Measurements from ENCODE around the gene FBXL7. TPM values are rescaled to one million over a fixed set of nuclear protein-coding genes. Genes with fewer than 3 reads are reported as not detected.

Gene FBXL7
- total and polyA plus RNA-seq, 2 of the 8 experiments (the other 6 are each of a cell fraction or from before 2014, with no cell fraction given): 17.7 to 17.8 TPM

DNA sequence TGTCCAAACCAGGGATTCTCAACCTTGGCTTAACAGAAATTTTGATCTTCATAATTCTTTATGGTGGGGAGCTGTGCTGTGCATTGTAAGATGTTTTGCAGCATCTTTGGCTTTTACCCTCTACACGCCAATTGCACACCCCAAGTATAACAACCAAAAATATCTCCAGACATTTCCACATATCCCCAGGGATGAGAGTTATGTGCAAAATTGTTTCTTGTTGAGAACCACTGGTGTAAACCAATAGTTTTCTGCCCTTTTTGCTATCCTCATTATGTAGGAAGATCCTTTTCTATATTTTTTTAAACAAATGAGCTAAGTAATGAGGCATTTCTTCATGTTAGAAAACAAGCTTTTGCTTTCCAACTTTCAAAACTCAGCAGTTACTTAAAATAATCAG is 189.9 kb downstream of the FBXL7 start:
- no peak for FAIRE-seq

More for the DNA sequence above, 189.9 kb downstream of the FBXL7 start:
- Histone ChIP-seq H2AK5ac (ENCODE audit: low read depth, low read length) (no peak overlapping the region), H3K4me3 (ENCODE audit: extremely low read depth in 1 of 4, insufficient read depth in 2 of 4, low read depth in 3 of 4, low read length in 4 of 4) (no peak overlapping the region), H3K4ac (replicated peaks; ENCODE audit: insufficient read length, low read depth, low read length) (no peak overlapping the region), H2BK120ac (replicated peaks; ENCODE audit: low read depth, low read length) (no peak overlapping the region), H2BK15ac (ENCODE audit: low read length) (no peak overlapping the region), H3K4me1 (replicated peaks in 1 of 4; ENCODE audit: control insufficient read depth in 3 of 4, insufficient read depth in 4 of 4, low read length in 3 of 4) (peaks cover 0 to 12% (median 6%) of the 10 kb centered on the region in 4 experiments), H2BK5ac (ENCODE audit: low read depth, low read length) (no peak overlapping the region), H3K14ac (ENCODE audit: insufficient read length) (no peak overlapping the region), H3K4me2 (ENCODE audit: insufficient read depth in 1 of 2, low read depth in 2 of 2, low read length in 2 of 2) (no peak overlapping the region), H3K36me3 (ENCODE audit: control insufficient read depth in 2 of 4, insufficient read depth in 4 of 4, low read length in 3 of 4) (no peaks in the 10 kb centered on the region), H3K27me3 (replicated peaks in 1 of 4; ENCODE audit: control insufficient read depth in 3 of 4, extremely low read depth in 1 of 4, insufficient read depth in 3 of 4, low read length in 3 of 4) (no peaks in the 10 kb centered on the region), H3K27ac (ENCODE audit: low read depth, low read length) (no peak overlapping the region), H3K23me2 (ENCODE audit: low read depth, low read length) (no peaks in the 10 kb centered on the region), H3K79me2 (ENCODE audit: control insufficient read depth in 1 of 2, insufficient read depth in 2 of 2, low read length in 2 of 2) (peaks cover 0 to 17% of the 10 kb centered on the region in 2 experiments; a peak in 3 of 4 replicates), H2BK20ac (ENCODE audit: low read length) (no peak overlapping the region), H4K20me1 (replicated peaks in 1 of 2; ENCODE audit: control insufficient read depth in 1 of 2, insufficient read depth in 2 of 2, low read length in 2 of 2) (no peaks in the 10 kb centered on the region), H2BK12ac (ENCODE audit: low read depth, low read length) (no peak overlapping the region), H3K9ac (replicated peaks in 1 of 4; ENCODE audit: extremely low read depth in 1 of 4, low read depth in 3 of 4, low read length in 3 of 4) (no peak overlapping the region), H3K79me1 (ENCODE audit: low read depth, low read length) (no peaks in the 10 kb centered on the region; the same call in none of the 2 replicates), H4K5ac (ENCODE audit: insufficient read length, low read depth, low read length) (no peak overlapping the region), H4K8ac (ENCODE audit: extremely low read depth, insufficient read depth, low read length) (no peak overlapping the region), H4K91ac (replicated peaks; ENCODE audit: insufficient read length, low read length) (no peak overlapping the region), H3K56ac (replicated peaks; ENCODE audit: insufficient read length, low read depth, low read length) (no peak overlapping the region), H2AFZ (ENCODE audit: low read length) (no peak overlapping the region), H3K9me3 (ENCODE audit: insufficient read depth in 2 of 2, low read depth in 1 of 2, low read length in 1 of 2) (no peaks in the 10 kb centered on the region), H3K23ac (ENCODE audit: insufficient read length) (no peak overlapping the region), H3K18ac (ENCODE audit: extremely low read depth, low read length) (no peak overlapping the region)
- TF ChIP-seq EZH2 (IDR thresholded peaks at IDR 0.05; ENCODE audit: low read depth, low read length, severe bottlenecking): no peak
- no peak for TF ChIP-seq CEBPB (IDR thresholded peaks at IDR 0.05; ENCODE audit: low read depth, low read length)
- no peak for TF ChIP-seq CHD2 (IDR thresholded peaks at IDR 0.05; ENCODE audit: low read length)
- ChIA-PET POLR2A (ENCODE audit: partially characterized antibody) (no interaction called here), CTCF (ENCODE audit: partially characterized antibody) (interaction anchor here (1.1 to 1.3 kb wide), 2 partner anchors 13 to 28 kb away, joined by 3 read pairs; no protein-coding TSS in a partner anchor)
- 91% methylated on average over 1 of the region's 1 CpG; no CpG with 5 or more reads in 1 of the 2 experiments for WGBS, 2 experiments (ENCODE audit: extremely low coverage in 1 of 2, insufficient coverage in 1 of 2, insufficient read length in 1 of 2, insufficient replicate concordance in 2 of 2, low coverage in 1 of 2, low lambda C conversion rate in 2 of 2, missing lambda C conversion rate in 1 of 2)
- DNase-seq (ENCODE audit: low read depth in 1 of 2, low spot score in 2 of 2): no peak

Data from H1 (cell line).